WTC11 (cell line): Measurements from ENCODE around the gene MESD. TPM values are rescaled to one million over a fixed set of nuclear protein-coding genes. Genes with fewer than 3 reads are reported as not detected.

Experiments
- ATAC-seq: fragments of 200-7000 bp; cut with Tn5 transposase; 2 replicates; pipeline ENCODE4 v1.10.0; 2021; ENCODE audit warnings: mild to moderate bottlenecking, moderate library complexity
- CTCF ChIA-PET: fragments of 300-600 bp; sonication (Branson Sonifier 250); formaldehyde crosslinking; loops from one replicate; lab custom pipeline; 2021; ENCODE audit warnings: antibody characterized with exemption; lab: Charles Lee
- POLR2A ChIA-PET: fragments of 350-600 bp; sonication (Branson Sonifier 250); formaldehyde crosslinking; loops from one replicate; lab custom pipeline; 2021; ENCODE audit warnings: antibody characterized with exemption; lab: Charles Lee
- DNase-seq: peaks from one replicate; pipeline ENCODE4 v3.0.0; 2021; ENCODE audit warnings: low spot score
- H3K27ac Mint-ChIP-seq: 2 replicates; pipeline ENCODE4 v1.8.0; 2021; ENCODE audit warnings: mixed read lengths
- H3K27me3 Mint-ChIP-seq: 2 replicates; pipeline ENCODE4 v1.8.0; 2021; ENCODE audit warnings: low read depth, mild to moderate bottlenecking, moderate library complexity, mixed read lengths
- H3K36me3 Mint-ChIP-seq: 2 replicates; pipeline ENCODE4 v1.8.0; 2021; ENCODE audit warnings: mixed read lengths
- H3K4me1 Mint-ChIP-seq: 2 replicates; pipeline ENCODE4 v1.8.0; 2022; ENCODE audit warnings: mixed read lengths
- H3K4me3 Mint-ChIP-seq: 2 replicates; pipeline ENCODE4 v1.8.0; 2021; ENCODE audit warnings: mild to moderate bottlenecking, moderate library complexity, mixed read lengths
- H3K9me3 Mint-ChIP-seq: 2 replicates; pipeline ENCODE4 v1.8.0; 2021; ENCODE audit warnings: mixed read lengths
- CREM ChIP-seq: sonication (generic); formaldehyde crosslinking; IDR thresholded peaks from 2 replicates; pipeline ENCODE4 v1.8.1; 2022; ENCODE audit warnings: mild to moderate bottlenecking, missing genetic modification reagents, moderate library complexity
- E2F1 ChIP-seq: sonication (generic); formaldehyde crosslinking; IDR thresholded peaks from 2 replicates; pipeline ENCODE4 v1.8.0; 2022; ENCODE audit warnings: mild to moderate bottlenecking, missing genetic modification reagents
- FOXJ3 ChIP-seq: sonication (generic); formaldehyde crosslinking; IDR thresholded peaks from 2 replicates; pipeline ENCODE4 v1.9.0; 2021; ENCODE audit warnings: missing genetic modification reagents, mild to moderate bottlenecking, borderline replicate concordance
- FOXK1 ChIP-seq: sonication (generic); formaldehyde crosslinking; IDR thresholded peaks from 2 replicates; pipeline ENCODE4 v1.8.0; 2022; ENCODE audit warnings: mild to moderate bottlenecking, moderate library complexity, missing genetic modification reagents
- HMGA2 ChIP-seq: fragments of 250-450 bp; sonication (Bioruptor Pico); IDR thresholded peaks from 2 replicates; pipeline ENCODE4 v1.4.0; 2021; ENCODE audit warnings: mild to moderate bottlenecking, moderate library complexity
- JAZF1 ChIP-seq: fragments of 250-450 bp; sonication (Bioruptor Pico); IDR thresholded peaks from 2 replicates; pipeline ENCODE4 v1.9.0; 2021; ENCODE audit warnings: moderate library complexity, mild to moderate bottlenecking, inconsistent platforms
- MXD4 ChIP-seq: fragments of 250-450 bp; sonication (Bioruptor Pico); IDR thresholded peaks from 2 replicates; pipeline ENCODE4 v1.8.0; 2021; ENCODE audit warnings: mild to moderate bottlenecking, moderate library complexity, borderline replicate concordance
- SMAD4 ChIP-seq: sonication (generic); formaldehyde crosslinking; IDR thresholded peaks from 2 replicates; pipeline ENCODE4 v1.8.0; 2022; ENCODE audit warnings: mild to moderate bottlenecking, missing genetic modification reagents
- SOX15 ChIP-seq: fragments of 250-450 bp; sonication (Bioruptor Pico); IDR thresholded peaks from 2 replicates; pipeline ENCODE4 v1.9.0; 2021; ENCODE audit warnings: mild to moderate bottlenecking
- TEAD1 ChIP-seq: sonication (generic); formaldehyde crosslinking; IDR thresholded peaks from 2 replicates; pipeline ENCODE4 v1.8.0; 2022; ENCODE audit warnings: mild to moderate bottlenecking, missing genetic modification reagents
- ZNF232 ChIP-seq: sonication (generic); formaldehyde crosslinking; IDR thresholded peaks from 2 replicates; pipeline ENCODE4 v1.8.0; 2022; ENCODE audit warnings: mild to moderate bottlenecking, missing genetic modification reagents
- ZNF317 ChIP-seq: sonication (generic); formaldehyde crosslinking; IDR thresholded peaks from 2 replicates; pipeline ENCODE4 v1.8.1; 2023; ENCODE audit warnings: low read depth, mild to moderate bottlenecking, moderate library complexity, missing genetic modification reagents, borderline replicate concordance
- ZNF396 ChIP-seq: fragments of 250-450 bp; sonication (Bioruptor Pico); IDR thresholded peaks from 2 replicates; pipeline ENCODE4 v1.8.0; 2021; ENCODE audit warnings: mild to moderate bottlenecking, moderate library complexity, borderline replicate concordance
- ZNF423 ChIP-seq: fragments of 250-450 bp; sonication (Bioruptor Pico); IDR thresholded peaks from 2 replicates; pipeline ENCODE4 v2.1.2; 2022; ENCODE audit warnings: mild to moderate bottlenecking, moderate library complexity
- ZNF512 ChIP-seq: sonication (generic); formaldehyde crosslinking; IDR thresholded peaks from 2 replicates; pipeline ENCODE4 v1.8.1; 2022; ENCODE audit warnings: missing genetic modification reagents, borderline replicate concordance
- total RNA-seq: library from RNA; stranded (reverse); gene quantifications from 3 replicates; pipeline ENCODE4 v1.2.3, GENCODE V29; 2021
- TF ChIP-seq, protein P1 (sequence below): sonication (generic); formaldehyde crosslinking; IDR thresholded peaks from 2 replicates; pipeline ENCODE4 v1.8.0; 2023; ENCODE audit warnings: missing genetic modification reagents
- TF ChIP-seq, protein P2 (sequence below): sonication (generic); formaldehyde crosslinking; IDR thresholded peaks from 2 replicates; pipeline ENCODE4 v1.8.1; 2023; ENCODE audit warnings: mild to moderate bottlenecking, missing genetic modification reagents
- TF ChIP-seq, protein P3 (sequence below): fragments of 250-450 bp; sonication (Bioruptor Pico); IDR thresholded peaks from 2 replicates; pipeline ENCODE4 v1.9.0; 2021; ENCODE audit warnings: moderate library complexity, mild to moderate bottlenecking, inconsistent platforms, borderline replicate concordance
- TF ChIP-seq, protein P4 (sequence below): sonication (generic); formaldehyde crosslinking; IDR thresholded peaks from 2 replicates; pipeline ENCODE4 v1.8.1; 2022; ENCODE audit warnings: mild to moderate bottlenecking, moderate library complexity, missing genetic modification reagents

MESD gene
- total RNA-seq, 1 experiment from 2014 or later, result 28.3 TPM

DNA sequence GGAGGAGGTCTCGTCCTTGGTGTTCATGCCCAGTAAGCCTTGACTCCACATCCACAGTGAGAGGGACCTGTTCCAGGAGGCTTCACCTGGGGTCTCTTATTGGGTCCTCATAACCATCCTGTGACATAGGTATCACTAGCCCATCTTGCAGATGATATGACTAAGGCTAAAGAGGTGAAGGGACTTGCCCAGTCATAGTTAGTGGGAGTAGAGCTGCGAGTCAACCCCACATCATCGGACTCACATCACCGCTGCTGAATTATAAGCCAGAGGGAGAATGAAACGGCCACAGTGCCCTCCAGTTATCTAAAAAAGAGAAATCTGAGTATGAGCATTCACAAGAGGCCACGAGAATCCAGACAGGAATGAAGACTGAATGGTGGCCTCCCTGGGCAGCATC lies 66.0 kb downstream of the MESD start:
- no peak for ATAC-seq
- DNase-seq, result no peak
- Mint-ChIP-seq H3K9me3 (no peaks in the 10 kb centered on the region), H3K4me3 (no peak overlapping the region), H3K27ac (no peak overlapping the region), H3K4me1 (no peaks in the 10 kb centered on the region), H3K36me3 (no peaks in the 10 kb centered on the region), H3K27me3 (no peaks in the 10 kb centered on the region)
- TF ChIP-seq, protein P1, sequence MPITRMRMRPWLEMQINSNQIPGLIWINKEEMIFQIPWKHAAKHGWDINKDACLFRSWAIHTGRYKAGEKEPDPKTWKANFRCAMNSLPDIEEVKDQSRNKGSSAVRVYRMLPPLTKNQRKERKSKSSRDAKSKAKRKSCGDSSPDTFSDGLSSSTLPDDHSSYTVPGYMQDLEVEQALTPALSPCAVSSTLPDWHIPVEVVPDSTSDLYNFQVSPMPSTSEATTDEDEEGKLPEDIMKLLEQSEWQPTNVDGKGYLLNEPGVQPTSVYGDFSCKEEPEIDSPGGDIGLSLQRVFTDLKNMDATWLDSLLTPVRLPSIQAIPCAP (CRISPR knock-in tag), result no peak
- TF ChIP-seq ZNF512 (CRISPR knock-in tag) (no peak), JAZF1 (CRISPR knock-in tag) (no peak), ZNF317 (CRISPR knock-in tag) (no peak), FOXJ3 (CRISPR knock-in tag) (no peak), HMGA2 (CRISPR knock-in tag) (no peak)
- TF ChIP-seq, protein P2, sequence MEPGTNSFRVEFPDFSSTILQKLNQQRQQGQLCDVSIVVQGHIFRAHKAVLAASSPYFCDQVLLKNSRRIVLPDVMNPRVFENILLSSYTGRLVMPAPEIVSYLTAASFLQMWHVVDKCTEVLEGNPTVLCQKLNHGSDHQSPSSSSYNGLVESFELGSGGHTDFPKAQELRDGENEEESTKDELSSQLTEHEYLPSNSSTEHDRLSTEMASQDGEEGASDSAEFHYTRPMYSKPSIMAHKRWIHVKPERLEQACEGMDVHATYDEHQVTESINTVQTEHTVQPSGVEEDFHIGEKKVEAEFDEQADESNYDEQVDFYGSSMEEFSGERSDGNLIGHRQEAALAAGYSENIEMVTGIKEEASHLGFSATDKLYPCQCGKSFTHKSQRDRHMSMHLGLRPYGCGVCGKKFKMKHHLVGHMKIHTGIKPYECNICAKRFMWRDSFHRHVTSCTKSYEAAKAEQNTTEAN (CRISPR knock-in tag), result no peak
- ChIA-PET POLR2A (no interaction called here), CTCF (no interaction called here)

- ATAC-seq, result no peak
- ChIA-PET CTCF (interaction anchor here (1.0 to 1.6 kb wide), 4 partner anchors 14 to 146 kb away, joined by 3 to 5 read pairs (median 4); no protein-coding TSS in a partner anchor), POLR2A (no interaction called here)
Measured at GRCh38 chr15:80921736-80922410, 67.7 kb downstream of the MESD start.

DNA sequence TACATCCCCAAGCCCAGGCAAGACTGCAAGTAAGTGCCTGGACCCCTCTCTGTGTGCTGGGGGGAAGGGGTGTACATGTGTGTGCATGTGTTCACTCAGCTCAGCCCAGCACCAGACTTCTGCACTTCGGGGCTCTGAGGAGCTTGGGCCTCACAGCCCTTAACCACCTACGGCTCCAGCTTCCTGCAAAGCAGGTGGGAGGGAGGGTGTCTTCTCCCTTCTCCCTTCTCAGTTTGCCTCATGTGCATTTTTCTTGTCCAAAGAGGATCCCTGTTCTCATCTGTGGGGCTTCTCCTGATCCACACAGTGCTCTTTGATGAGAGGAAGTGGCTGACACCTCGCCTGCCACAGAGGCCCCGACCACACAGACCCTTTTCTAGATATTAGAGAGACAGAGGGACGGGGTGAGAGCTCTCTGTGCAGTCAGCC lies 69.3 kb downstream of the MESD start:
- no peak for ATAC-seq
- Mint-ChIP-seq H3K27ac (no peak overlapping the region), H3K4me1 (peaks cover 14% of the 10 kb centered on the region), H3K4me3 (no peak overlapping the region), H3K36me3 (no peaks in the 10 kb centered on the region), H3K9me3 (no peaks in the 10 kb centered on the region), H3K27me3 (no peaks in the 10 kb centered on the region)
- no peak for DNase-seq
- CTCF ChIA-PET, result interaction anchor here (1.6 kb wide), 1 partner anchor 144 kb away, joined by 5 read pairs; no protein-coding TSS in a partner anchor
- TF ChIP-seq MXD4 (CRISPR knock-in tag), result no peak
- POLR2A ChIA-PET, result no interaction called here

More at GRCh38 chr15:80921736-80922410, 67.7 kb downstream of the MESD start:
- no peaks in the 10 kb centered on the region for H3K9me3 Mint-ChIP-seq
- no peak overlapping the region for H3K4me3 Mint-ChIP-seq
- no peak overlapping the region for H3K27ac Mint-ChIP-seq
- no peaks in the 10 kb centered on the region for H3K27me3 Mint-ChIP-seq
- no peak for DNase-seq
- no peaks in the 10 kb centered on the region for H3K4me1 Mint-ChIP-seq
- TF ChIP-seq FOXK1 (no peak), ZNF423 (CRISPR knock-in tag) (no peak), SMAD4 (no peak), SOX15 (no peak), ZNF396 (CRISPR knock-in tag) (no peak), ZNF232 (CRISPR knock-in tag) (no peak), E2F1 (CRISPR knock-in tag) (no peak), TEAD1 (CRISPR knock-in tag) (no peak), CREM (no peak), MXD4 (CRISPR knock-in tag) (no peak)
- TF ChIP-seq, protein P3, sequence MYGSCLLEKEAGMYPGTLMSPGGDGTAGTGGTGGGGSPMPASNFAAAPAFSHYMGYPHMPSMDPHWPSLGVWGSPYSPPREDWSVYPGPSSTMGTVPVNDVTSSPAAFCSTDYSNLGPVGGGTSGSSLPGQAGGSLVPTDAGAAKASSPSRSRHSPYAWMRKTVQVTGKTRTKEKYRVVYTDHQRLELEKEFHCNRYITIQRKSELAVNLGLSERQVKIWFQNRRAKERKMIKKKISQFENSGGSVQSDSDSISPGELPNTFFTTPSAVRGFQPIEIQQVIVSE, result no peak
- TF ChIP-seq, protein P4, sequence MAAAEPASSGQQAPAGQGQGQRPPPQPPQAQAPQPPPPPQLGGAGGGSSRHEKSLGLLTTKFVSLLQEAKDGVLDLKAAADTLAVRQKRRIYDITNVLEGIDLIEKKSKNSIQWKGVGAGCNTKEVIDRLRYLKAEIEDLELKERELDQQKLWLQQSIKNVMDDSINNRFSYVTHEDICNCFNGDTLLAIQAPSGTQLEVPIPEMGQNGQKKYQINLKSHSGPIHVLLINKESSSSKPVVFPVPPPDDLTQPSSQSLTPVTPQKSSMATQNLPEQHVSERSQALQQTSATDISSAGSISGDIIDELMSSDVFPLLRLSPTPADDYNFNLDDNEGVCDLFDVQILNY (CRISPR knock-in tag), result no peak
- TF ChIP-seq, all 79 proteins: peak for 0
- no peaks in the 10 kb centered on the region for H3K36me3 Mint-ChIP-seq
